ENCODE results near the gene SULT1C3.
"Not testable (repeated sequence)": the region's sequence is repeated elsewhere in the genome, so short reads cannot be mapped to it uniquely, and the experiment has no call there.

Gene SULT1C3

DNA sequence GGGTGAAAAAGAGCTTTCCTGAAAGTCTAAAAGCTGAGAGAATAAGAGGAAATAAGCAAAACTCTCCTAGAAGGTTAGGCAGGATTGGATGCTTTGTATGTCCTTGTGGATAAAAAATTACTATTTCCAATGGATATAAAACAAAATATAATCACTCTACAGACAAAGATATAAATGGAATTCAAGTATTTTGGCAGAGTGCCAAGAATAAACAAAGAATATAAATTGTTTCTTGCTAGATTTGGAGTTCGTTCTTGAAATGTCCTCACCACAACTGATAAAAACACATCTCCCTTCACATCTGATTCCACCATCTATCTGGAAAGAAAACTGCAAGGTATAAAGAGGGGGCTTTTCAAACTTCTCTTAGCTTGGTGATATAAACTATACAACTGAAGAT lies 13.3 kb downstream of the SULT1C3 start:
- no peak for DNase-seq

DNA sequence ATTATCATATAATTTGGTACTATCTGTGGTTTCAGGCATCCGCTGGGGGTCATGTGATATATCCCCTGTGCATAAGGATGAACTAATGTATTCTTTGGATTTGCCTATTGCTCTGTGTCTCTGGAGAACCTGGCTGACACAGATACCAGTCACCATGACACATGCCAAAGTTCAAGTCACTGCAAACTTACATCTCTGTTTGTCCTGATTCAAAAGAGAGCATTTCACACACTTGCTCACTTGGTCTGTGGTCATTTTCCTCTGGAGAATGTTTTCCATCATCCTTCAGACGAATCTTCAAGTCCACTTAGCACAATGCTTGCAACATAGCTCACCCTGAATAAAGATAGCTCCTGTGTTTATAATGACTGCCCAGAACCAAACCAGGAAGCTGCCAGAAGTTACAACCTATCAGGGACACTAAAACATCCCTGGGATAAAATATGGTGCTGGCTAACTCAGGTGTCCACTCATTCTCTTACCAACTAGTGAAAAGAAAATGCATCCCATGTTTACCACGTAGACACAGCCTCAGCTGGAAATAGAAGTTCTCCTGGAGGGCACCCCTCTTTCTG lies 18.1 kb downstream of the SULT1C3 start:
- DNase-seq = no peak

DNA sequence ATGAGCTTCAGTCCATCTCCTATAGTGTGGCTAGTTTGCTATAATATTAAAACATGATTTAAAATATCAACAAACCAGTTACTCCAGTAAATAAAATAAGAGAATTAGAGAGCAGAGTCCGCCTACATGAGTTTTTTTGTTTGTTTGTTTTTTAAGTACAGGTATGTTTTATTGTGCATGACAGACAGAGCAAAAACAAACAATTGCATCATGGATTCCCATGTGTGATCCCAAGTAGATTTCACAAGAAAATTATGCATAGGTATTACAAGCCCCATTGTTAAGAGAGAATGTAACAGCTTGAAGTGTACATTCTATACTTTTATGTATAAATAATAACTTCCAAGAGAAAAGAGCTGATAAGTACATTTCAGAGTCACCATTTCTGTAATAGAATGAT lies 21.0 kb downstream of the SULT1C3 start:
- no peak for DNase-seq

DNA sequence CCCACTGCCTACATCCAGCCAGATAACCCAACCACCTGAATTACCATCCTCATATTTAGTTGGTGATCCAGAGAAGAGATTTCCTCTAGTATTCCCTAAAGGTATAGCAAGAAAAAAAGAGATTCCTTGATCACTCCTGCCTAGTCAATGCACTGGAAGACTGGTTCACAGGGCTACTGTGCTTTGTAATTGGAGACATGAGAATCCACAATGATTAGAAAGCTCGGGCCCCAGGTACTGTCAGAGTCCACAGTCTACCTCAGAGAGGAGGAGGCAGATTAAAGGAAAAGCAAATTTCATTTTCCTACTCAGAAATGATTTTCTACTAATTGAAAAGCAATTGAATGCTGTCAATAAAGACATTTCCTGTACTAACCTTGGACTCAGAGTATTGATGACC lies 22.3 kb downstream of the SULT1C3 start:
- no peak for DNase-seq

DNA sequence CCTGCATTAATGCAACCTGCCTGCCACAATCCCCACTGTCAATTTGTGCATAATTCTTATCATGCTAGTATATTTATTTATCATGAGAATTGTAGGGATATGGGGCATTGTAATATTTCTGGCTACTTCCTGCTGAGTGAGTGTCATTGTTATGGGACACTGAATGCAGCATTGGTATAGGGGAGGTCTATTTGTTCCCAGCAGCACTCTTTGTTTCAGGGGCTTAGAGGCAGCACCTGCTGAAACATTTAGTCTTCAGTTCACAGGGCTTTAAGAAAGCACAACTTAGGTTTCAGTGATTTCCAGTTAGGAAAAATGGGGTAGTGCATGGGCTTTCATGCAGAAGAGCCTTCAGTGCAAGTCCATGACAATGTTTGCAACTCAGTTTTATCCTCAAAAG lies 23.6 kb downstream of the SULT1C3 start:
- no peak for DNase-seq

DNA sequence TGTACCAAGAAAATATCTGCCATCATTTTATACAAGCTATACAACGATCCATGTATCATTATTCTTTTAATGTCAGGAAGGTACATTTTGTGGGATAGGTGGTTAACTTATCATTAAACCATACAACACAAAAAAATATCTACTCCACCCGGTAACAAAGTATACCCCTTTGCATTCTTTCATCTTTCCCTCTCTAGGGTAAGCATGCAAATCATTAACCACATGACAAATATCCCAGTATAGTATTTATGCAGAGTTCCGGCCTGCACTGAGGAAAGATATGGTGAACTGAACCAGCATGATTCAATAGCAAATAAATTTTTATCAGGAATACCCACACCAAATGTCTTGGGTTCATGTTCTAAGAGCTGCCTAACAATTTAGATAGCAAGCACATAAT lies 26.4 kb downstream of the SULT1C3 start:
- DNase-seq = no peak

DNA sequence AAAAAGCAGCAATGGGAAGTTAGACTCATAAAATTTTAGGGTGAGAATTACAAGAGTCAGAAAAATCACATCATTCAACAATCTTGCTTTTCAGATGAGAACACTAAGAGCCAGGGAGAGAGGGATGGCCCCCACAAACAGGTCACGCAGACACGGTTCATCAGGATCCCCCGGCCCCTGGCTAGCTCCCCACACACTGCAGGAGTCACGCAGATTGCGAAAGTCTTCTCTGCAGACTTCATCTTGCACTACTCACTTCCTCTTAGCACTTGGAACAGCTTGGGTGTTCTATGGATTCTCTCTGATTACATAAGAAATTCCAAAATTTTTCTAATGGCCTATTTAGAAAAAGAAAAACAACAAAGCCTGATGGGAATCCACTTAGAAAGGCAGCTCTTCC lies 27.3 kb downstream of the SULT1C3 start:
- DNase-seq = no peak

DNA sequence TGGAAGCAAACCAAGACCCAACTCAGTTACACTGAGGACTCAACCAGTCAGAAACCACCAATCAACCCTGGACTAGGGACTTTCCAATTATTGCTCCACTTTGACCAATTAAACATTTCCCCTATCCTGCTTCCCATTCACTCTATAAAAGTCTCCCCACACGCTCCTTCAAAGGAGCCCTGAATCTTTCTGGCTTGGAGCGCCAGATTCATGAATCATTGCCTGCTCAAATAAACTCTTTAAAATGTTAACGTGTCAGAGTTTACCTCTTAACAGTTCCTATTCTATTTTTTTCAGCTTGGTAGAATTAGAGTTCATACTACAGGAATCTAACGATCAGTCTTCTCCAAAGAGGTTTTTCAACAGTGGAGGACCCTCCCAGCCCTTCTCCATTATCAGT lies 28.2 kb downstream of the SULT1C3 start:
- no peak for DNase-seq

DNA sequence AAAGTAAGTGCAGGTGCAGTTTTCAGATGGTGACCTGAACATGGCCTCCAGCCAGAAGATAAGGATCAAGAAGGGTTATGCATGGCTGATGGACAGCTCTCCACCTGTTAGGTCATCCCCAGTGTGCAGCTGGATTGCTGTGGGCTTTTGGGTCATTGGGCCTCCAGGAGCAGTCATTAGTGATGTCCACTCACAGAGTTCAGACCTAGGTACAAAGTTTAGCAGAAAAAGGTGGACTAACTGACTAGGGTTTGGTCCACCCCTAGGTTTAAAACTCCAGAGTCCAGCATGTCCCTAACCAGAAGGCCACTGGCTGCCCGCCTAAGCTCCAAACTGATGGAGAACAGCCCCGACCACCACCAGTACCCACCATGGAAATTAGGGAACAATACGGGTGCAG lies 30.6 kb downstream of the SULT1C3 start:
- no peak for DNase-seq

DNA sequence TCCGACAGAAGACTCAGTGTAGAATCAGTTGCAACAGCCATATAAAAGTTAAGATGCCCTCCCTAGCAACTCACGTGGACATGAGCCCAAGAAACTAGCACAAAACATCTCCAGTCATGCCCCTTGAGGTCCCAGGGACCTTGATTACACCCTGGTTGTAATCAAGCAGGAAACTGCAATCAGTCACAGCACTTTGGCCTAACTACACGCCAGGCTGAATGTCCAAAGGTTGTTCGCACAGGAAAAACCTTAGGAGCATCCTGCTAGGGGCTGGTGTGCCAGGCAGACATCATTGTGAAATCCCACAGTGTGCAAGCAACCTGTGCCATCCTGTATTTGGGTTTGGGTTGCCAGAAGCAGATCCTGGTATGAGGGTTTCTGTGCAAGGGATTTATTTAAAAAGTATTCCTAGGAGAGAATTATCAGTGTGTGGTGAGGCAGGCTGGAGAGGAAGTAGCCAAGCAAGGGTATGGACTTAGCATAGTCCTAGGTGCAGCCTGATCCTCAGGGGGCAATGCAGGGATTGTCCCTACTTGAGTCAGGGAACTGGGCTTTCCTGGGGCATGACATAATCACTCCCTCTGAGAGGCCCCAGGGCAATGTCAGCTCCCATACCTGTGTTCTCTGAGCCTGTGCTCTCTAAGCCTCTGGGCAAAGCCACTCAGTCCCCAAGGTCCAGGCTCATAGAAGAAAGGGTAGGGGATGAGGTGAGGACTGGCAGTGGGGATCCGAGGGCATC lies 31.2 kb downstream of the SULT1C3 start:
- DNase-seq = no peak

DNA sequence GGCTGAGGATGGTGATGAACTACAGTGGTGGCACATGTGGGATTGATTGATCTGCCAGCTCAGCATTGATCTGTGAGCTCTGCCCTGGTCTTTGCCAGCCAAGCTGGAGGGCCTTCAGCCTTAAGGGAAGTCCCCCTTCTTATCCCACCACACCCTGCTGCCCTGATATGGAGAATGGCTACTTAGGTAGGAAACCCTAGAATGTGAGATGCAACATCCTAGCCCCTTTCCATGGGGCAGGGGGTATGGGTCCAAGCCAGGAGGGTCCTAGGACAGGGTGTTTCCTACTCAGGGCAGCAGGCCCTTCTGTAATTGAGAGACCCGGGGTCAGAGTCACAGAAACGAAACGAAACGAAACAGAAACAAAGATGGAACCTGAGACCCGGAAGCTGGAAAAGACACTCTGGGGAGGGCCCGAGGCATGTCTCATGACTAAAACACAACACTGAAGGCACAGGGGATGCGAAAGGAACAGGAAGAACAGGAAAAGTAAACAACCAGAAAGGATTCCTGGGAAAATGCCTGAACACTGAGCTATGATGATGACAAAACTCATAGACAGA lies 32.0 kb downstream of the SULT1C3 start:
- DNase-seq = no peak

DNA sequence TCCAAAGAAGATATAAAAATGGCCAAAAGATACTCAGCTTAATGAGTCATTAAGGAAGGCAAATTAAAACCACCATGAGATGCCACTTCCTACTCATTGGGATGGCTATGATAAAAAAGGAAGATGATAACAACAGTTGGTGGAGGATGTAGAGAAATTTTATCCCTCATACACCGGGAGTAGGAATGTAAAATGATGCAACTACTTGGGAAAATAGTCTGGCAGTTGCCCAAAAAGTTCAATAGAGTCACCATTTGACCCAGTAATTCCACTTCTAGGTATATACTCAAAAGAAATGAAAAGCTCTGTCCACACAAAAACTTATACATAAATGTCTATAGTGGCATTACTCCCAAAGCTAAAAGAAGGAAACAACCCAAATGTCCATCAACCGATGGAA lies 38.9 kb downstream of the SULT1C3 start:
- no peak for DNase-seq

DNA sequence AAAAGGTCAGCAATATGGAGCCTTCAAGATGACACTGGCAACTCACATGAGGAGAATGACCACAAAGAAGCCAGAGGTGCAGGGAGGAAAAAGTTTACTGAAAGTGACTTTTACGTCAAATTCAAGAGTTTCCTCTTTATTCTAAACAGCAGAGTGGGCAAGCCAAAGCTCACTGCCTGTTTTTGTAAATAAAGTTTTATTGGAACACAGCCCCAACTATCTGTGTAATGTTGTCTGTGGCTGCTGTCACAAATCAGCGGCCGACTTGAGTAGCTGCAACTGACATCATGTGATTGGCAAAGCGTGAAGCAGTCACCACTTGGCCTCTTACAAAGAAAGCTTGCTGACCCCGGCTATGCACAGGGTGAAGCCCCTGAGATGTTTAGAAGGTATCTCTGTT lies 39.7 kb downstream of the SULT1C3 start:
- no peak for DNase-seq

DNA sequence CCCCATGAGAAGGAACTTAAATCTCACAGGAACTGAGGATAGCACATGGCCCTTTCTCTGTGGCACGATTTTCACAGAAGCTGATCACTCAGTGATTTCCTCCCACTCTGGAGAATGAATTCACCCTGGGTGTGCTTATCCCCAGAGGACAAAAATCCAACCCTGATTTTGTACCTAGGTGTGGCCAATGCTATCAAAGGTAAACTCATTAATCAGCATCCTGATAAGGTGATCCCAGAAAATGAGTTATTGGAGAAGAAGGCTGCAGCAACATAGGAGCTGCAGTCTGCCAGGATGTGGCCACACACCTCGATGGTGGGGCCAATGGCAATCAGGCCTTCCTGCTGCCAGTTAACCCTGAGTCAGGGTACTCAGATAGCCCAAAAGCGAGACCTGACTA lies 40.7 kb downstream of the SULT1C3 start:
- no peak for DNase-seq

DNA sequence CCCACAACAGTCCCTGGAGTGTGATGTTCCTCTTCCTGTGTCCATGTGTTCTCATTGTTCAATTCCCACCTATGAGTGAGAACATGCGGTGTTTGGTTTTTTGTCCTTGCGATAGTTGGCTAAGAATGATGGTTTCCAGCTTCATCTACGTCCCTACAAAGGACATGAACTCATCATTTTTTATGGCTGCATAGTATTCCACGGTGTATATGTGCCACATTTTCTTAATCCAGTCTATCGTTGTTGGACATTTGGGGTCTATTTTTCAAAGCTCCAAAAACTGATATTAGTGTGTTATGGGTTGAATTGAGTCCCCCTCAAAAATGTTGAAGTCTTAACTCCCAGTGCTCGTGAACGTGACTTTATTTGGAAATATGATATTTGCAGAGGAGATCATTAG lies 44.8 kb downstream of the SULT1C3 start:
- not testable (repeated sequence) for DNase-seq

DNA sequence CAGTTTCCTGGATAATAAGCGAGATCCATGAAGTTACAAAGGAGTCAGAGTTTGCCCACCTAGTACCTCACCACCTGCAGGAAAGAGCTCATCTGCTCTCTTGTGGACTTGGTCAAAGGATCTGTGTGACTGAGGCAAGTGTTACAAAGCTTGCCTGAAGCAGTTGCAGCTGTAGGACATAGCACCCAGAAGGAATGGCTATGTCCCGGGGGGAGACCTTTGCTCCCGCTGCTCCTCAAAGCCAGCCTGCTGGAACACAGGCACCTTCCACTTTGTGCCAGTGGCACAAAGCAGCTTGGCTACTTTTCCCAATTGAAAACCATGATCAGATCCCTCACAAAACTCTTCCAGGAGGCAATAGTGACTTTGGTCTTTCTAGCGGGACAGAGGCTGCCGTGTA lies 45.8 kb downstream of the SULT1C3 start:
- no peak for DNase-seq

DNA sequence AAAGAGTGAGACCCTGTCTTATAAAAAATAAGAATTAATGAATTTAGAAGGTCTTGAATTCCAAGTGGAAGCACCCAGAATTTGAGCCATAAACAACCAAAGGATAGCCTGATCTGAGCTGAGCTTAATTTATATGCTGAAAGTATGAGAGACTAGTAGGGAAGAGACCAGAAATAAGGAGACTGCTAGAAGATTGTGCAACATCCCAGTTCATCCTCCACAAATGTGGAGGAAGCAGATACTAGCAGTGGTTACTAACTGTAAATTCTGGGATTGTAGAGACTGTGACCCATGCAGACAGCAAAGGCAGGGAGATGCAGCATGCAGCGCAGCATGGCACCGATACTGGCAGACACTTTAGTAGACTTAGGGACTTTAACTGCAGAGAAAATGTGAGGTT lies 47.4 kb downstream of the SULT1C3 start:
- no peak for DNase-seq

DNA sequence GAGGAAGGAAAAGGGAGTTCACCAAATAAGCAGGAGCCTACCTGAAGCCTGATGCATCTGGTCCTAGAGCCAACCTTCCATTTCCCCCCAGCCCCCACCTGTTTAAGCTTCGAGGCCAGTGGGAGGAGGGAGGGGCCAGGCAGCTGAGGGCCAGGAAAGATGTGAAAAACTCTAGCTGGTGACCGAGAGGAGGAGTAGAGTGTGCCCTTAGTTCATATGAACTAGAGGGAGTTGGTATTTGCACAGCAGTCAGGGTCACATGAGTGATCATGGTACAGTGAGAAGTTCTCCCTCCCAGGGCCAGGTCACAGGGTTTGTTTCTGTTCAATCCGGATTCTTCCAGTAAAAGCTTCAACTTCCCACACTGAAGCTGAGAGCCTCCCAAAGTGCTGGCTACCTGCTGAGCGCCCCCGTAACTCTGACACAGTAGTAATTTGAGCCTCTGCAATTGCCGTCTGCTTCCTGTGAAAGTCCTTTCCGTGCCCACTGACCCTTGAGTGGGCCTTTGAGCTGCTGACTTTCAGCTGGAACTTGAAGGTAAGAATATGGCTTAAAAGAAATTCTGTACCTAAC lies 48.9 kb downstream of the SULT1C3 start, which contains the start of gene SULT1C2:
TSS of gene SULT1C2 (plus strand) at position 362 of the 573 bp plus-strand sequence. CDS start 4,773 bp downstream, outside the sequence.
- no peak for DNase-seq

DNA sequence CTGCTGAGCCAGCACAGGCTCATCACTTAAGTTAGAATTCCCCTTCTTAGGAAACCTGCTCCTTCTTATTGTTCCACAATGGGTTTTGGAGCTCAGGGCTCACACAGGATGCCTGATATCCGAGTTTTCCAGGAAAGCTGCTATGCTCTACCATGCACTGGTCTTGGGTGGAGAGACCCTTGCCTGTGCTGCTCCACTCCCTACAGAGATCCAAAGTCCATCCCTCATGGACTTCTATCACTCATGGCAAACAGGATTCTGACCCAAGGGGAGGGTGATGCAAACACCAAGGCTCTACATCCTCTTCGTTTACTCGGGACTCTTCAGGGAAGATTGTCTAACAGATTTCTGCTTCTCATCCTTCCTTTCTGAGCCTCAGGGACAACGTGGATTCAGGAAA lies 54.1 kb downstream of the SULT1C3 start:
- no peak for DNase-seq

DNA sequence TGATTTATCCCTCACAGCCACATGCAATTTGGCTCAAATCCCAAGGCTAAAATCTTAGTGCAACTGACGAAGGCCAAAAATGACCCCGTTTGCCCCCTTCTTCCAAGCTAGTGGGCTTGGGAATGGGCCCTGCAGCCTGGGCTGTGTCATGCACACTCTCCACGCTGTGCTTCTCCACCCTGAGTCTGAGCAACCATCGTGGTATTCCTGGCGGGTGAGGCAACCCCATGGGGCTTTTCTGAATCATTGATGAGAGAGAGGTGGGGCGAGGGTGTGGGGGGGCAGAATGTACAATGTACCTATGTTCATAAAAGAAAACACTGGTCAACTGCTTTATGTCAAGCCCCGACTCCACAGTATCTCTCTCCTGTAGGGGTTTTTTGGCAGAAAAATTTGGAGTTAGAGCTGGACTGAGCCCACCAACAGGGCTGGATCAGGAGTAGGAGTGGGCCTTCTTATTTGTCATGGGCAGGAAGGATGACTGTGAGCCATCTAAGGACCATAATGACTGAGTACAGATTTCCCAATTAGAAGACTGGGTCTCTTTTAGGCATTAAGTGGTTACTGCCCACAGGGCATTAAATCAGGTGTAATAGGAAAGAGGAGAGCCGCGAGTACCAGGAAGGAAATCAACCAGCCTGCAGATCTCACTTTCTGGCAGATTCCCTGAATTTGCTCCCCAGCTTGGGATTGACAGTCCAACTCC lies 57.8 kb downstream of the SULT1C3 start:
- DNase-seq = no peak

DNA sequence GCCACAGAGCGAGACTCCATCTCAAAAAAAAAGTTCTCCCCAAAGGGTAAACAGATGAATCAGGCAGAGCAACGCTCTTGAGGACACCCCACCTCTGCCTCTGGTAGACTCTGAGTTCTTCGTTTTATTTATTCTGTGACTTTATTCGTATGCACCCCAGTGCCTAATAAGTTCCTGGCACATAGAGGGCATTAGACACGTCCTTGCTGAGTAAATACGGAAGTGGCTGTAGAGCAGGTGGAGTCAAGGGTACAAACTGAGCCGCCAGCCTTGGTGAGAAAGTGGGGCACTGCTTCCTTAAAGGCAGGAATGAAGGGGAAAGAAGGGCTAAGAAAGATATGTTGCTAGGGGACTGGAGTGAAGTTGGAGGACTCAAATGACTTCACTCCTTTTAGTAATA lies 61.8 kb downstream of the SULT1C3 start:
- no peak for DNase-seq

DNA sequence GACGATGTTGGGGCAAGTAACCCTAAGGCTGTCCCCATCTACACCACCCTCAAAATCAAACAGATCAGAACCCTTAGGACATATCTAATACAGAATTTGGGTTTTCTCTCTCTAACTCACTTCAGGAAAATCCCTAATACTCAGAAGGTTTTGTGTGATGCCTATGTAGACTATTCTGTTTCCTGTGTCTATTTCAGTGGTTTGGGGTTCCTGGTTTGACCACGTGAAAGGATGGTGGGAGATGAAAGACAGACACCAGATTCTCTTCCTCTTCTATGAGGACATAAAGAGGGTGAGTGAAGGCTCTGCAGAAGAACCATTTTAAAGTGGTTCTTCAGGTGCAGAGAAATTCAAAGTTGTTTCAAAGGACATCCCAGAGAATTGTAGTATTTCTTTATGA lies 65.2 kb downstream of the SULT1C3 start:
- DNase-seq = no peak

DNA sequence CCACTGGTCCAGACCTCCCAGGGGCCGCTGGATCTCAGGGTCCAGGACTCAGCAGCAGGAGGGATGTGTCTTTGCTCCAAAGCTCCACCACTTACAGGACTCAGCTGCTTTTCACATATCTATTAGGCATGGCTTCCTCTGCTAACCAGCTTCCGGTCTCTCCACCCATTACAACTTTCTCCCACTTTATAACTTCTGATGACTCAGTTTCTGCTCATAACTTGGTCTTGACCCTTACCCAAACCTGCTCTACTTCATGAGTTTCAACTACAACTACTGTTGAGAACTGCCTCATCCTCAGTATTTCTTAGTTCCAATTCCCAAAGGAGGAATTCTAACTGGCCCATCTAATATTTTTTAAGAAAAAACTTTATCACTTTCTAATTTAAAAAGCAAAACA lies 66.1 kb downstream of the SULT1C3 start:
- no peak for DNase-seq

DNA sequence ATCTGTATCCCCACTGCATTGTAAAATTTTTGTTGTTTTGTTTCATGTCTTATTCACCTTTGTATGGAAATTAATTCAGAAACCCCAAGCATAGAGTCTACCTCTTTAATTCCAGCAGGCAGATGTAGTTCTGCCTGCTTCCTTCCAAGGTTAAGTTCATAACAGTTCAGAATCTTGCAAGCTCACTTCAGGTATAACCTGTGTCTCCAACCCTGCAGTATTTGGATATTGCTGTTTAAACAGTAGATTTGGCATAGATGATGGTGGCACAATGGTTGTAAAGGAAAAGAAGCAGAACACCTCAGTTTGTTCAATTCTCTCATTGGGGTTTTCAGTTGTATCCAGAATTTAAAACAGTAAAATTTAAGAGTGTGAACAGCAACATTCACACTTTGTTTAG lies 70.1 kb downstream of the SULT1C3 start:
- DNase-seq = no peak
